CMK (cell line): ENCODE results near the gene ESYT2.
"Not testable (repeated sequence)": the region's sequence is repeated elsewhere in the genome, so short reads cannot be mapped to it uniquely, and the experiment has no call there.

Experiments used
- DNase-seq: peaks from one replicate; pipeline ENCODE4 v3.0.0-alpha.2; 2010; ENCODE audit warnings: low read depth

Gene ESYT2

DNA sequence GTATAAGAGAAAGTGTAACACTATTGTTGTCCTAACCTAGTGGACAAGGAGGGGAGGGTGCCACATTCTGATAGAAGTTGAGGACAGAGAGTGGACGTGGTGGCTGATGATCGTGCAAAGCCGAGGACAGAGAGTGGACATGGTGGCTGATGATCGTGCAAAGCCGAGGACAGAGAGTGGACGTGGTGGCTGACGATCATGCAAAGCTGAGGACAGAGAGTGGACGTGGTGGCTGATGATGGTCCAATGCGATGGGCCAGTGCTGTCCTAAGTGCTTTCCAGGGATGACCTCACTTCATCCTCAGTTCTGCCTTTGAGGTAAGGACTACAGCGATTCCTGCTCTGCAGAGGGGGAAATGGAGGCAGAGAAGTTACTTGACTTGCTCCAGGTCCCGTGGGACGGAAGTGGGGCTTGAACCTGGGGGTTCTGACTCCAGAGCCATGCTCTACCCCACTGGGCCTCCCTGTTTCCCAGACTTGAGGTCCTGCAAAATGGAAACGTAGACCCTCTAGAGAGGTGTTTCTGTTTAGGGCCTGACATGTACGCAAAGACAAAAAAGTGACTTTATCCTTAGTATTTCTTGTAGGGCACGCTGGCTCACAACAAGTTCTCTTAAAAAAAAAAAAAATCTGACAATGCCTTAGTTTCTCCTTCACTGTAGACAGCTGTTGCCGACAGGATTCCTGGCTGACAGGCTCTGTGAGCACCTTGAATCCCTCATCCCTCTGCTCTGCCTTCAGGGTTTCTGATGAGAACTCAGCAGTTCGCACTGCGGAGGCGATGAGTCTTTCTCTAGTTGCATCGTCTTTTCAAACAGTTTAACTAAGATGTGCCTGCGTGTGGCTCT is 104.4 kb downstream of the ESYT2 start:
- no peak for DNase-seq

GRCh38 chr7:158723714-158724385 is 105.5 kb downstream of the ESYT2 start:
- no peak for DNase-seq

DNA sequence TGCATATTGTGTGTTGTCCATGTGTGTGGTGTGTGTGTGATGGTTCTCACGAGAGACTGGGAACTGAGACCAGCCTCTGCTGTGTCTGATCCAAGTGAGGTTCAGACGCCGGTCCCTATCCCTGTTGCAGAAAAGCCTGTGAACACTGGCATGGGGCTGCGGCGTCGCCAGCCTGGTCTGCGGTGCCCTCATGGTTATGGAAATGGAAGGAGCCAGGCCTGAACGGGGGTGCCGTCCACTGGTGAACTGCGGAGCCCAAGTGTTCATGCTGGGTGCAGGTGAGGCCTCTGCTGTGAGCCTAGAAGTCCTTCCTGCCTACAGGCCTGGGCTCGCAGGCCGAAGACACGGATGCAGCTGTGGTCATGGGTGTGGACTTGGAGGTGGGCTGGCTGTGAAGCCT is 106.0 kb downstream of the ESYT2 start:
- no peak for DNase-seq

DNA sequence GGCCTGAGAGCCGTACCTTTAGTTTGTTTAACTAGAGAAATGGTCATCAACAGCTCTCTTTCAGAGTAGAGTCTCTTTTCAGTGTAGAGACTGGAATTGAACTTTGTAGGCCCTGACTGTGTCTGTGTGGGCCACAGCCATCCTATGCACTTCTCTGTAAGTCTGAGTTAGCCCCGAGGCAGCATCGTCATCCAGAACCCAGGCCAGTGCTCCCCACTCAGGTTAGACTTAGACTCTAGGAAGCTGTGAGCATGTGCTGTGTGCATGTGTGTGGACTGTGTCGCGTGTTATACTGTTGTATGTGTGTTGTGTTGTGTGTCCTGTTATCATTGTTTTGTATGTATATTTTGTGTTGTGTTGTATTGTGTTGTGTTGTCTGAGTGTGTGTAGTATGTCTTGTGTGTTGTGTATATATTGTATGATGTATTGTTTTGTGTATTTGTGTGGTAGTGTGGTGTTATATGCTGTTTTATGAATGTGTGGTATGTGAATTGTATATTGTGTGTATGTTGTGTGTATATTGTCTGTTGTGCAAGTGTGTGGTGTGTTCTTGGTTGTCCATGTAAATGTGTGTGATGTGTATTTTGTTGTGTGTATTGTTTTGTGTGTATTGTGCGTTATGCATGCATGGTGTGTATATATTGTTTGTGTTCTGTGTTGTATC is 106.6 kb downstream of the ESYT2 start:
- no peak for DNase-seq

- DNase-seq = no peak
These were observed 109.2 kb downstream of the ESYT2 start for GRCh38 chr7:158720112-158720511.

DNA sequence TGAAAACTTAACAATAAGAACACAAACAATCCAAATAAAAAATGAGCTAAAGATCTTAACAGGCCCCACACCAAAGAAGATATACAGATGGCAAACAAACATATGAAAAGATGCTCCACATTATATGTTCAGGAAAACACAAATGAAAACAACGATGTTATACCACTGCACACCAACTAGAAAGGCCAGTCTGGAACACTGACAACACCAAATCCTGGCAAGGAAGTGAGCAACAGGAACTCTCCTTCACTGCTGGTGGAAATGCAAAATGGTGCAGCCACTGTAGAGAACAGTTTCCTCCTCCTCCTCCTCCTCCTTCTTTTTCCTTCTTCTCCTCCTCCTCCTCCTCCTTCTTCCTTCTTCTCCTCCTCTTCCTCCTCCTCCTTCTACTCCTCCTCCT is 112.5 kb downstream of the ESYT2 start:
- DNase-seq = no peak

DNA sequence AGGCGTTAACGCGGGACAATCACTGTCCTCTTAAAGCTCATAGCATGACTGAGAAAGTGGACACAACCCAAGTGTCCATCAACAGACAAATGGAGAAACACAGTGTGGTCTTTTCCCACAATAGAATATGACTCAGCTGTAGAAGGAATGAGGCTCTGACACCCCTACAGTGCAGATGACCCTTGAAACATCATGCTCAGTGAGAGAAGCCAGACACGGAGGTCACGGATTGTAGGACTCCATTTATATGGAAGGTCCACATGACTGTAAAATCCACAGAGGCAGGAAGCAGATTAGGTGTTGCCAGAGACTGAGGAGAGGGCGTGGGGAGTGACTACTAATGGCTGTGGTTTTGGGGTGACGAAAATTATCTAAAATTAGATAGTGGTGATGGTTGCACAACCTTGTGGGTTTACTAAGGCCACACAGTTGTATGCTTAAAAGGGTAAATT is 118.6 kb downstream of the ESYT2 start:
- no peak for DNase-seq

GRCh38 chr7:158707610-158708009 is 121.7 kb downstream of the ESYT2 start:
- no peak for DNase-seq

- DNase-seq = no peak
These were observed 122.4 kb downstream of the ESYT2 start for GRCh38 chr7:158706710-158707590.

- no peak for DNase-seq
These were observed 123.0 kb downstream of the ESYT2 start for GRCh38 chr7:158706273-158706704.

DNA sequence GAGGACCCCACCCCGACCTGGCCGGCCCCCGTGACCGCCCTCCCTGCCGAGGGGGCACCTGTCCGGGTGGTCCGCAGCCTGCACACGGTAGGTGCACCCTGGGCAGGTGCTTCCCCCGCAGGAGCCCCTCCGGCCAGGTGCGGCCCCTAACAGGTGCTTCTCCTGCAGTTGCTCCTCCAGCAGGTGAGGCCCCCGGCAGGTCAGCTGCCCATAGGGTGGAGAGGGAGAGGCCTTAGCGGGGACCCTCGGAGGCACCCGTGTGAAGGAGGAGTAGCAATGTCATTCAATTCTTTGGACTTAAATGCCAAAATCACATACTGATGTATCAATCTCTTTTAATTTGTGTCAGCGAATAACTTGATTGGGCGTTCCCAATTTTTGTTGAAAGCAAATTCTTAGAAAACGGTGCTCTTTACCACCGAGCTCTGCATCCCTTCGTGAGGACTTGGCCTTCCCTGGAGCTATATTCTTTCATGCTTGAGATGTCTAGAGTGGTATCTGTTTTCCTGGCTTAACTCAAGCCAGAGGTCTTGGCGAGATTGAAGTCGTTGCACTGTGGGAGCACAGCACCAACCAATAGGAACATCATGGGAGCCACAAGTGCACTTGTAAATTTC is 124.0 kb downstream of the ESYT2 start:
- no peak for DNase-seq

DNA sequence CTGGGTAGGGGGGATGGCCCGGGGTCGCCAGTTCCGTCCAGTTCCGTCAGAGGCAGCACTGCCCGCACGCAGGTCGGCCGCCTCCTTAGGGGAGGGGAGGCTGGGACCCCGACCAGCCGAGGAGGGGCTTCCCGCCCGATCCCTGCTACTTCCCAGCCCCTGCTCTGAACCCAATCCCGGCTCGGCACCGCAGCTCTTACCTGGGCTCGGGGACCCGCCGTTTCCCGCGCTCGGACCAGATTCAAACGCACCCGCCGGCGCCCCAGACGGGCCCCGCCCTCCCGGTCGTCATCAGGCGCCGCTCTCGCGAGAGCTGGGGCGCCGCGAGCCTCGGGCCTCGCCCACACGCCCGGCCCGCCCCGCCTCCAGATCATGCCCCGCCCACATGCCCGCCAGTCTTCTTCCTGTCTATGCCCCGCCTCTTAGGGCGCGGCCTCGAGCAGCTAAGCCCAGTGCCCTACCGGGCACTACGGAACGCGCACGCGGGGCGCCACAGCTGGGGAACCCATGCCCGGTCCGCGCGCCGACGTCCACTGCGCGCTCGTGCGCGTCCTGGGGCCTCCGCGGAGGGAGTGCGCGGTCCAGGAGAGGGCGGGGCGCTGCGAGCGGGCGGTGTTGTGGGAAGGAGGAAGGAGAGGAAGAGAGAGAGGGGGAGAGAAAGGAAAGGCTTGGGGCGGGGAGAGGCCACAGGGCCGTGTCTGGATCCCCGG is 124.6 kb downstream of the ESYT2 start, which contains the start of gene NCAPG2:
Gene NCAPG2, minus strand, starts transcription at position 281 of the 710 bp plus-strand sequence. CDS start 2,905 bp downstream, outside the sequence.
- DNase-seq = peak; percentile 93

- not testable (repeated sequence) for DNase-seq
These were observed 125.4 kb downstream of the ESYT2 start for GRCh38 chr7:158703679-158704523.

- no peak for DNase-seq
These were observed 126.4 kb downstream of the ESYT2 start for GRCh38 chr7:158702944-158703343.

- DNase-seq = no peak
These were observed 127.1 kb downstream of the ESYT2 start for GRCh38 chr7:158702196-158702595.

GRCh38 chr7:158700008-158700407 is 129.3 kb downstream of the ESYT2 start:
- DNase-seq = no peak

- DNase-seq = no peak
These were observed 130.0 kb downstream of the ESYT2 start for GRCh38 chr7:158699341-158699740.

- DNase-seq = no peak
These were observed 130.6 kb downstream of the ESYT2 start for GRCh38 chr7:158698657-158699195.

DNA sequence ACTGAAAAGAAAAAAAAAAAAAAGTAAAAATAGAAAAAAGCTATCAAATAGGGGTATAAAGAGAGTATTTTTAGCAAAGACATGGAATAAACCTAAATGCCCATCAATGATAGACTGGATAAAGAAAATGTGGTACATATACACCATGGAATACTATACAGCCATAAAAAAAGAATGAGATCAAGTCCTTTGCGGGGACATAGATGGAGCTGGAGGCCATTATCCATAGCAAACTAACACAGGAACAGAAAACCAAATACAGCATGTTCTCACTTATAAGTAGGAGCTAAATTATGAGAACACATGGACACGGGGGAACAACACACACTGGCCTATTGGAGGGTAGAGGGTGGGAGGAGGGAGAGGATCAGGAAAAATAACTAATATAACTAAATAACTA is 131.7 kb downstream of the ESYT2 start:
- DNase-seq = not testable (repeated sequence)
